Gastroesophageal sphincter (tissue), 3 donors: ENCODE data around the gene HSPA14.

ENCODE experiments used
- EP300 ChIP-seq: sonication (generic); formaldehyde crosslinking; IDR thresholded peaks from one replicate; pipeline ENCODE4 v1.6.1; 2017; ENCODE audit warnings: antibody characterized with exemption, mild to moderate bottlenecking
- POLR2A ChIP-seq, 2 donors: fragments of 450-650 bp; IDR thresholded peaks; one replicate each; pipeline ENCODE4 v1.6.1; 2017; ENCODE audit warnings: antibody characterized with exemption in 2 of 2, mild to moderate bottlenecking in 2 of 2, moderate library complexity in 1 of 2
- POLR2AphosphoS5 ChIP-seq: sonication (generic); formaldehyde crosslinking; IDR thresholded peaks from one replicate; pipeline ENCODE4 v1.6.1; 2017; ENCODE audit warnings: antibody characterized with exemption
- TF ChIP-seq, protein P1 (sequence below), 4 experiments: fragments of 200-600 bp in 2 of 4; fragments of 450-650 bp in 2 of 4; sonication (generic) in 1 of 4; IDR thresholded peaks; one replicate each; pipeline ENCODE4 v1.5.1; 2017 to 2019; ENCODE audit warnings: antibody characterized with exemption in 4 of 4, mild to moderate bottlenecking in 2 of 4, moderate library complexity in 2 of 4

DNA sequence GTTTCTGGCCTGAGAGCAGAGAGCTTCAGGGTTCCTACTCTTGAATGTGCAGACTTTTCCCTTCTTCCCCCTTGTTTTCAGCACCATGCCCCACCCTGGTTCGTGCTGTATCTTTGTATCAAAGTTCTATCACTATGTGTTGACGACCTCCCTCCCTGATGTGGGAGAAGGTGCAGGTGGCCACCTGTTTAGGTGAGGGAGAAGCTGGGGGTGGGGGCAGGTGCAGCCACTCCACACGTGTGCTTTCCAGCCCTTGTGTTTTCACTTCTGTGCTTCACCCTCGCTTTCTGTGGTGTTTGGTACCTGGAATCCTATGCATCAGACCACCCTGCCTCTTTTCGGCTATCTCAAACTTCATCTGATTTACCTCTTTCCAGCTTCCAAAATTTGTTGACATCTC lies 20.9 kb downstream of the HSPA14 start:
- TF ChIP-seq POLR2A (IDR thresholded peaks at IDR 0.05) (no peak), POLR2AphosphoS5 (no peak), EP300 (no peak)
- TF ChIP-seq, protein P1, sequence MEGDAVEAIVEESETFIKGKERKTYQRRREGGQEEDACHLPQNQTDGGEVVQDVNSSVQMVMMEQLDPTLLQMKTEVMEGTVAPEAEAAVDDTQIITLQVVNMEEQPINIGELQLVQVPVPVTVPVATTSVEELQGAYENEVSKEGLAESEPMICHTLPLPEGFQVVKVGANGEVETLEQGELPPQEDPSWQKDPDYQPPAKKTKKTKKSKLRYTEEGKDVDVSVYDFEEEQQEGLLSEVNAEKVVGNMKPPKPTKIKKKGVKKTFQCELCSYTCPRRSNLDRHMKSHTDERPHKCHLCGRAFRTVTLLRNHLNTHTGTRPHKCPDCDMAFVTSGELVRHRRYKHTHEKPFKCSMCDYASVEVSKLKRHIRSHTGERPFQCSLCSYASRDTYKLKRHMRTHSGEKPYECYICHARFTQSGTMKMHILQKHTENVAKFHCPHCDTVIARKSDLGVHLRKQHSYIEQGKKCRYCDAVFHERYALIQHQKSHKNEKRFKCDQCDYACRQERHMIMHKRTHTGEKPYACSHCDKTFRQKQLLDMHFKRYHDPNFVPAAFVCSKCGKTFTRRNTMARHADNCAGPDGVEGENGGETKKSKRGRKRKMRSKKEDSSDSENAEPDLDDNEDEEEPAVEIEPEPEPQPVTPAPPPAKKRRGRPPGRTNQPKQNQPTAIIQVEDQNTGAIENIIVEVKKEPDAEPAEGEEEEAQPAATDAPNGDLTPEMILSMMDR (IDR thresholded peaks at IDR 0.05): no peak
